GM12878 (cell line): ENCODE measurements around the gene ACTG1. TPM values are rescaled to one million over a fixed set of nuclear protein-coding genes. Genes with fewer than 3 reads are reported as not detected.

Source experiments
- ATAC-seq: fragments of 200-7000 bp; cut with Tn5 transposase; 3 replicates; pipeline ENCODE4 v1.9.1; 2020; ENCODE audit warnings: mild to moderate bottlenecking, moderate library complexity
- BruUV-seq: library from RNA; stranded (reverse); fragments of 400-500 nt; replicated peaks from 2 replicates; lab custom pipeline; 2021; lab: Mats Ljungman, UMichigan
- CTCF ChIA-PET: fragments of 300-600 bp; sonication (Branson Sonifier 250); formaldehyde crosslinking; extraction: SDS; loops from one replicate; lab custom pipeline; 2021; ENCODE audit warnings: inconsistent platforms; lab: Yijun Ruan, JAX
- POLR2A ChIA-PET: fragments of 350-600 bp; formaldehyde crosslinking; extraction: SDS; loops from one replicate; lab custom pipeline; 2021; ENCODE audit warnings: inconsistent platforms; lab: Charles Lee
- RAD21 ChIA-PET: fragments of 300-600 bp; sonication (Branson Sonifier 250); formaldehyde crosslinking; loops from one replicate; lab custom pipeline; 2023; ENCODE audit warnings: antibody characterized with exemption; ENCODE audit not compliant: unreplicated experiment; lab: Charles Lee
- SMC1A ChIA-PET: fragments of 300-600 bp; sonication (Branson Sonifier 250); formaldehyde crosslinking; loops from one replicate; lab custom pipeline; 2023; ENCODE audit not compliant: unreplicated experiment, uncharacterized antibody; lab: Charles Lee
- DNase-seq: peaks from one replicate; pipeline ENCODE4 v3.0.0-alpha.2; 2011; ENCODE audit warnings: low read depth, low spot score
- FAIRE-seq: peaks from 3 replicates; lab custom pipeline; 2011; peaks lifted over from hg19 to GRCh38; lab: Jason Lieb, UNC
- H2AFZ ChIP-seq: 2 replicates; pipeline ENCODE4 v1.6.0; 2011; ENCODE audit warnings: low read depth, low read length, control low read depth; ENCODE audit not compliant: control insufficient read depth
- H3K27ac ChIP-seq: 2 replicates; pipeline ENCODE4 v1.5.1; 2011; ENCODE audit warnings: control low read depth; ENCODE audit not compliant: control insufficient read depth, insufficient read depth
- H3K27me3 ChIP-seq, 2 experiments: replicated peaks in 1 of 2; 2 replicates each; pipeline versions ENCODE4 v1.6.0 to v1.6.1; 2011; ENCODE audit warnings: low read length in 1 of 2; ENCODE audit not compliant: control insufficient read depth in 2 of 2, insufficient read depth in 2 of 2
- H3K36me3 ChIP-seq, 2 experiments: 2 replicates each; pipeline ENCODE4 v1.5.1; 2011; ENCODE audit warnings: low read length in 1 of 2; ENCODE audit not compliant: control insufficient read depth in 2 of 2, insufficient read depth in 2 of 2
- H3K4me1 ChIP-seq: 2 replicates; pipeline ENCODE4 v1.6.1; 2011; ENCODE audit warnings: mild to moderate bottlenecking, low read length, moderate library complexity, mixed read lengths; ENCODE audit not compliant: control insufficient read depth, insufficient read depth
- H3K4me2 ChIP-seq: 2 replicates; pipeline ENCODE4 v1.6.0; 2011; ENCODE audit warnings: control low read depth; ENCODE audit not compliant: control insufficient read depth, insufficient read depth
- H3K4me3 ChIP-seq: fragments of 200-600 bp; sonication (generic); 2 replicates; pipeline ENCODE4 v1.5.1; 2016
- H3K79me2 ChIP-seq: 2 replicates; pipeline ENCODE4 v1.6.0; 2011; ENCODE audit warnings: low read length; ENCODE audit not compliant: control insufficient read depth, insufficient read depth
- H3K9ac ChIP-seq: 2 replicates; pipeline ENCODE4 v1.8.0; 2011; ENCODE audit warnings: low read length, control low read depth, mixed read lengths; ENCODE audit not compliant: control insufficient read depth, insufficient read depth
- H3K9me3 ChIP-seq: replicated peaks from 3 replicates; pipeline ENCODE4 v1.5.1; 2011; ENCODE audit warnings: mild to moderate bottlenecking, low read length; ENCODE audit not compliant: control insufficient read depth, insufficient read depth
- H4K20me1 ChIP-seq: 2 replicates; pipeline ENCODE4 v1.6.0; 2011; ENCODE audit not compliant: control insufficient read depth, insufficient read depth
- BHLHE40 ChIP-seq, 2 experiments: fragments of 450-650 bp in 1 of 2; IDR thresholded peaks; 2 replicates each; pipeline ENCODE4 v1.6.1; 2011 to 2017; ENCODE audit warnings: low read depth in 2 of 2, borderline replicate concordance in 1 of 2, improper control_type of control experiment in 1 of 2, low read length in 1 of 2, mild to moderate bottlenecking in 1 of 2
- CHD1 ChIP-seq: IDR thresholded peaks from 2 replicates; pipeline ENCODE4 v1.6.1; 2012; ENCODE audit warnings: low read depth, low read length, improper control_type of control experiment
- CHD4 ChIP-seq: fragments of 200-600 bp; sonication (generic); IDR thresholded peaks from 2 replicates; pipeline ENCODE4 v1.6.1; 2016; ENCODE audit warnings: mild to moderate bottlenecking
- IRF4 ChIP-seq: IDR thresholded peaks from 2 replicates; pipeline ENCODE4 v1.6.1; 2011; ENCODE audit warnings: low read depth, low read length
- MLLT1 ChIP-seq: fragments of 450-650 bp; IDR thresholded peaks from 2 replicates; pipeline ENCODE4 v1.6.1; 2016; ENCODE audit warnings: mild to moderate bottlenecking
- MXI1 ChIP-seq: fragments of 150-350 bp; IDR thresholded peaks from 2 replicates; pipeline ENCODE4 v1.6.1; 2011; ENCODE audit warnings: low read depth, mild to moderate bottlenecking, inconsistent platforms, low read length, improper control_type of control experiment
- NFYB ChIP-seq: IDR thresholded peaks from 2 replicates; pipeline ENCODE4 v1.6.1; 2011; ENCODE audit warnings: low read depth, mild to moderate bottlenecking, low read length, improper control_type of control experiment, moderate library complexity; ENCODE audit not compliant: insufficient read depth
- NRF1 ChIP-seq: conservative IDR thresholded peaks from 2 replicates; pipeline ENCODE4 v1.6.1; 2011; ENCODE audit warnings: mild to moderate bottlenecking, low read depth, low read length, improper control_type of control experiment
- PKNOX1 ChIP-seq: fragments of 450-650 bp; IDR thresholded peaks from 2 replicates; pipeline ENCODE4 v1.6.1; 2016; ENCODE audit warnings: mild to moderate bottlenecking
- POLR2AphosphoS5 ChIP-seq: IDR thresholded peaks from 2 replicates; pipeline ENCODE4 v1.6.1; 2011; ENCODE audit warnings: mild to moderate bottlenecking, low read length, inconsistent platforms
- RAD51 ChIP-seq: fragments of 450-650 bp; IDR thresholded peaks from 2 replicates; pipeline ENCODE4 v1.6.1; 2016; ENCODE audit warnings: moderate library complexity, mild to moderate bottlenecking, inconsistent platforms
- RB1 ChIP-seq: fragments of 450-650 bp; formaldehyde crosslinking; IDR thresholded peaks from 2 replicates; pipeline ENCODE4 v1.6.1; 2017; ENCODE audit warnings: mild to moderate bottlenecking, borderline replicate concordance
- RCOR1 ChIP-seq: conservative IDR thresholded peaks from 2 replicates; pipeline ENCODE4 v1.6.1; 2012; ENCODE audit warnings: low read depth, low read length, improper control_type of control experiment
- SKIL ChIP-seq: fragments of 450-650 bp; IDR thresholded peaks from 2 replicates; pipeline ENCODE4 v1.6.1; 2017; ENCODE audit warnings: mild to moderate bottlenecking, low read depth, inconsistent platforms; ENCODE audit not compliant: poor library complexity, severe bottlenecking
- SMARCA5 ChIP-seq: fragments of 450-650 bp; IDR thresholded peaks from 2 replicates; pipeline ENCODE4 v1.6.1; 2017; ENCODE audit warnings: mild to moderate bottlenecking
- SRF ChIP-seq, 2 experiments: IDR thresholded peaks; 2 replicates each; pipeline ENCODE4 v1.6.1; 2011; ENCODE audit warnings: low read depth in 2 of 2, low read length in 2 of 2, mild to moderate bottlenecking in 1 of 2, moderate library complexity in 1 of 2
- WGBS: methylation state at CpG from one replicate; pipeline ENCODE4 v1.1.6; 2016; ENCODE audit warnings: low lambda C conversion rate; ENCODE audit not compliant: insufficient replicate concordance, insufficient coverage; ENCODE audit errors: missing lambda C conversion rate; 5-methylcytosine and 5-hydroxymethylcytosine counted together
- in situ Hi-C: fragments of 300-500 bp; cut with MboI; formaldehyde crosslinking; loops from 9 replicates; pipeline ENCODE4 v1.14.3; 2018; ENCODE audit warnings: mixed read lengths
- intact Hi-C: fragments of 100-400 bp; cut with micrococcal nuclease; formaldehyde crosslinking; loops from one replicate; pipeline ENCODE4 v1.14.2; 2022; ENCODE audit not compliant: unreplicated experiment
- polyA plus RNA-seq, 11 experiments: library from polyadenylated mRNA; depleted of rRNA in 4 of 11; unstranded in 6 of 11; stranded (reverse) in 5 of 11; fragments of >200 nt; fragmentation: Nextera tagmentation in 4 of 11; fragmentation: Illumina TruSeq in 1 of 11; extraction: Ambion mirVana in 4 of 11; extraction: Trizol in 1 of 11; gene quantifications; 1 replicate in 1 of 11; 2 replicates in 10 of 11; pipeline versions ENCODE4 v1.2.1 to v1.2.3, GENCODE V29; 2011 to 2016; ENCODE audit warnings: inconsistent platforms in 2 of 11, missing spikeins in 2 of 11, low read depth in 1 of 11
- total RNA-seq, 4 experiments: library from RNA; depleted of rRNA in 3 of 4; stranded (reverse); fragments of >200 nt in 3 of 4; fragmentation: Illumina TruSeq in 1 of 4; extraction: Trizol in 1 of 4; gene quantifications; 2 replicates each; pipeline versions ENCODE4 v1.2.1 to v1.2.3, GENCODE V29; 2013 to 2021
- TF ChIP-seq, protein P1 (sequence below): IDR thresholded peaks from 2 replicates; pipeline ENCODE4 v1.6.1; 2011; ENCODE audit warnings: low read depth, mild to moderate bottlenecking, low read length, moderate library complexity, borderline replicate concordance; ENCODE audit errors: extremely low read depth
- TF ChIP-seq, protein P2 (sequence below): fragments of 450-650 bp; IDR thresholded peaks from 2 replicates; pipeline ENCODE4 v1.6.1; 2017; ENCODE audit warnings: borderline replicate concordance

ACTG1 gene
- total and polyA plus RNA-seq, 10 of the 15 experiments (the other 5 are each of a cell fraction or from before 2014, with no cell fraction given) = 810 to 6,105 (median 3,650) TPM

GRCh38 chr17:81547614-81547982 lies 35.0 kb upstream of the ACTG1 start:
- peaks cover 24% of the 10 kb centered on the region for H3K79me2 ChIP-seq
- no peaks in the 10 kb centered on the region for H4K20me1 ChIP-seq
- H3K9ac ChIP-seq = no peak overlapping the region
- intact Hi-C loops (no loop called here), in situ Hi-C loops (no loop called here)
- 85% methylated on average over 14 of the region's 14 CpGs for WGBS
- CTCF ChIA-PET = no interaction called here
- H3K36me3 ChIP-seq = peaks cover 14 to 36% of the 10 kb centered on the region in 2 experiments; a peak in 3 of 4 replicates
- SMC1A ChIA-PET = no interaction called here
- BruUV-seq = no TSS peak
- peaks cover 4% of the 10 kb centered on the region; the same call in 1 of the 2 replicates for H3K4me1 ChIP-seq
- RAD21 ChIA-PET = no interaction called here
- ATAC-seq = no peak
- FAIRE-seq = no peak
- H2AFZ ChIP-seq = no peak overlapping the region
- no peaks in the 10 kb centered on the region for H3K9me3 ChIP-seq
- no peak overlapping the region for H3K27ac ChIP-seq
- no peaks in the 10 kb centered on the region for H3K27me3 ChIP-seq
- no peak overlapping the region for H3K4me3 ChIP-seq
- no peak for DNase-seq
- no peak overlapping the region for H3K4me2 ChIP-seq
- POLR2A ChIA-PET = no interaction called here
- TF ChIP-seq MLLT1 = no peak
- TF ChIP-seq MXI1 = no peak
- TF ChIP-seq CHD1 = no peak
- TF ChIP-seq RAD51 = no peak
- no peak for TF ChIP-seq SMARCA5
- no peak for TF ChIP-seq IRF4
- TF ChIP-seq BHLHE40 (IDR thresholded peaks at IDR 0.05; ENCODE audit: borderline replicate concordance in 1 of 2, low read depth in 2 of 2, low read length in 1 of 2) = no peak
- TF ChIP-seq SRF (IDR thresholded peaks at IDR 0.05; ENCODE audit: low read depth in 2 of 2, low read length in 2 of 2) = no peak
- no peak for TF ChIP-seq RB1
- TF ChIP-seq PKNOX1 = no peak
- TF ChIP-seq, protein P1, sequence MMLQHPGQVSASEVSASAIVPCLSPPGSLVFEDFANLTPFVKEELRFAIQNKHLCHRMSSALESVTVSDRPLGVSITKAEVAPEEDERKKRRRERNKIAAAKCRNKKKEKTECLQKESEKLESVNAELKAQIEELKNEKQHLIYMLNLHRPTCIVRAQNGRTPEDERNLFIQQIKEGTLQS = no peak
- no peak for TF ChIP-seq POLR2AphosphoS5
- no peak for TF ChIP-seq NFYB
- TF ChIP-seq CHD4 = no peak
- TF ChIP-seq NRF1 = no peak
- TF ChIP-seq, protein P2, sequence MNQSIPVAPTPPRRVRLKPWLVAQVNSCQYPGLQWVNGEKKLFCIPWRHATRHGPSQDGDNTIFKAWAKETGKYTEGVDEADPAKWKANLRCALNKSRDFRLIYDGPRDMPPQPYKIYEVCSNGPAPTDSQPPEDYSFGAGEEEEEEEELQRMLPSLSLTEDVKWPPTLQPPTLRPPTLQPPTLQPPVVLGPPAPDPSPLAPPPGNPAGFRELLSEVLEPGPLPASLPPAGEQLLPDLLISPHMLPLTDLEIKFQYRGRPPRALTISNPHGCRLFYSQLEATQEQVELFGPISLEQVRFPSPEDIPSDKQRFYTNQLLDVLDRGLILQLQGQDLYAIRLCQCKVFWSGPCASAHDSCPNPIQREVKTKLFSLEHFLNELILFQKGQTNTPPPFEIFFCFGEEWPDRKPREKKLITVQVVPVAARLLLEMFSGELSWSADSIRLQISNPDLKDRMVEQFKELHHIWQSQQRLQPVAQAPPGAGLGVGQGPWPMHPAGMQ = no peak
- TF ChIP-seq RCOR1 = no peak
- TF ChIP-seq SKIL = no peak
